ENCODE results near the gene PRSS53.

Gene PRSS53

DNA sequence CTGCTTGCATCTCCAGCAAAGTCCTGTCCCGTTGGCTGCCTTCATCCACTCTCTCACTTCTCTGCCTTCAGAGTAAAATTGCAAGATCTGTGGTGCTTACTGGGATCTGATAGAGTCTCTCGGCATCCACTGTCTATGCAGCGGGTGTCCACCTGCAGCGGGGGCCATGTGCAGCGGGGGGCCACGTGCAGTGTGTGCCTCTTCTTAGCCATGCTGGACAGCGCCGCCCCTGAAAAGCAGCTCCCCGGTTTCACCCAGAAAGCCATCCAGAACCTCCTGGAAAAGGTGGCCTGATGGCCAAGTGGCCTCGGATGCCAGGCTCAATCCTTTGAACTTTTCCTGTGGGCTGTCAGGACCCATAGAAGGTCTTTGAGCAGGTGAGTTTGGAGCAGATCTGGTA lies 45.9 kb downstream of the PRSS53 start:
- no peaks in the 10 kb centered on the region for H3K27me3 ChIP-seq (replicated peaks; ENCODE audit: insufficient read depth, low read length)
- no peak overlapping the region for H3K9ac ChIP-seq (ENCODE audit: low read length)
- H3K79me2 ChIP-seq (ENCODE audit: low read length): no peaks in the 10 kb centered on the region
- TF ChIP-seq, protein P1, sequence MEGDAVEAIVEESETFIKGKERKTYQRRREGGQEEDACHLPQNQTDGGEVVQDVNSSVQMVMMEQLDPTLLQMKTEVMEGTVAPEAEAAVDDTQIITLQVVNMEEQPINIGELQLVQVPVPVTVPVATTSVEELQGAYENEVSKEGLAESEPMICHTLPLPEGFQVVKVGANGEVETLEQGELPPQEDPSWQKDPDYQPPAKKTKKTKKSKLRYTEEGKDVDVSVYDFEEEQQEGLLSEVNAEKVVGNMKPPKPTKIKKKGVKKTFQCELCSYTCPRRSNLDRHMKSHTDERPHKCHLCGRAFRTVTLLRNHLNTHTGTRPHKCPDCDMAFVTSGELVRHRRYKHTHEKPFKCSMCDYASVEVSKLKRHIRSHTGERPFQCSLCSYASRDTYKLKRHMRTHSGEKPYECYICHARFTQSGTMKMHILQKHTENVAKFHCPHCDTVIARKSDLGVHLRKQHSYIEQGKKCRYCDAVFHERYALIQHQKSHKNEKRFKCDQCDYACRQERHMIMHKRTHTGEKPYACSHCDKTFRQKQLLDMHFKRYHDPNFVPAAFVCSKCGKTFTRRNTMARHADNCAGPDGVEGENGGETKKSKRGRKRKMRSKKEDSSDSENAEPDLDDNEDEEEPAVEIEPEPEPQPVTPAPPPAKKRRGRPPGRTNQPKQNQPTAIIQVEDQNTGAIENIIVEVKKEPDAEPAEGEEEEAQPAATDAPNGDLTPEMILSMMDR (IDR thresholded peaks at IDR 0.05; ENCODE audit: low read length): no peak
- TF ChIP-seq EZH2 (optimal IDR thresholded peaks at IDR 0.05; ENCODE audit: low read depth, low read length): no peak
- TF ChIP-seq EZH2phosphoT487 (IDR thresholded peaks at IDR 0.05; ENCODE audit: low read length): no peak
- no peaks in the 10 kb centered on the region for H3F3A ChIP-seq (ENCODE audit: insufficient read depth, low read length)
- H2AFZ ChIP-seq (ENCODE audit: low read length): no peak overlapping the region
- no peaks in the 10 kb centered on the region for H3K9me3 ChIP-seq (replicated peaks; ENCODE audit: insufficient read depth, low read length)
- H3K4me3 ChIP-seq (ENCODE audit: low read length): no peak overlapping the region
- H3K9me2 ChIP-seq (replicated peaks; ENCODE audit: insufficient read depth, low read length): no peaks in the 10 kb centered on the region
- H4K20me1 ChIP-seq (ENCODE audit: insufficient read depth, low read length): no peaks in the 10 kb centered on the region
- no peak overlapping the region for H3K27ac ChIP-seq (ENCODE audit: low read length)
- H3K4me1 ChIP-seq (ENCODE audit: low read length): no peaks in the 10 kb centered on the region
- no peaks in the 10 kb centered on the region for H3K36me3 ChIP-seq (replicated peaks; ENCODE audit: insufficient read depth, low read length)
- no peak for DNase-seq
- H3K4me2 ChIP-seq (ENCODE audit: low read depth, low read length): no peak overlapping the region

DNA sequence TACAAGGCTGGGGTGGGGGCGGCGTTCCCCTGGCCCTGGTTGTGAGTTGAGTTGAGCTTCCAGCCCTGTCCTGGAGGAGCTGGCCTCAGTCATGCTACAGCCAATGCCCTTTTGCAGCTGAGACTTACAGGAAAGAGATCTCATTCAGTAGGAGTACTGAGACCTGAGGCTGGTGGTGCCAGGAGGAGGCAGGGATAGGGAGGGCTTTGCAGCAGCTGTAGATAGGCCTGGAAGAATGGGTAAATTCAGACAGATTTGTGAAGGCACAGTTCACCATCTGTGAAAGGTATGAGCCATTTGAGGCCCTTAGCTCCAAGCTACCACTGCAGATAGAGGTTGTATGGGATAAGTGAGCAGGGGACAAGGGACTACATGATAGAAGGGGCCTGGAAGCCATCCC lies 49.8 kb downstream of the PRSS53 start:
- Histone ChIP-seq H3K79me2 (ENCODE audit: low read length) (peaks cover 7% of the 10 kb centered on the region), H4K20me1 (ENCODE audit: insufficient read depth, low read length) (no peaks in the 10 kb centered on the region), H2AFZ (ENCODE audit: low read length) (no peak overlapping the region), H3K4me3 (ENCODE audit: low read length) (no peak overlapping the region), H3K4me2 (ENCODE audit: low read depth, low read length) (no peak overlapping the region), H3K27me3 (replicated peaks; ENCODE audit: insufficient read depth, low read length) (no peaks in the 10 kb centered on the region), H3K9me2 (replicated peaks; ENCODE audit: insufficient read depth, low read length) (no peaks in the 10 kb centered on the region), H3K9ac (ENCODE audit: low read length) (no peak overlapping the region), H3K36me3 (replicated peaks; ENCODE audit: insufficient read depth, low read length) (no peaks in the 10 kb centered on the region), H3K9me3 (replicated peaks; ENCODE audit: insufficient read depth, low read length) (no peaks in the 10 kb centered on the region), H3F3A (ENCODE audit: insufficient read depth, low read length) (no peaks in the 10 kb centered on the region), H3K27ac (ENCODE audit: low read length) (no peak overlapping the region), H3K4me1 (ENCODE audit: low read length) (no peaks in the 10 kb centered on the region)
- no peak for DNase-seq
- TF ChIP-seq EZH2phosphoT487 (IDR thresholded peaks at IDR 0.05; ENCODE audit: low read length): no peak
- no peak for TF ChIP-seq EZH2 (optimal IDR thresholded peaks at IDR 0.05; ENCODE audit: low read depth, low read length)
- TF ChIP-seq, protein P1 (IDR thresholded peaks at IDR 0.05; ENCODE audit: low read length): no peak

DNA sequence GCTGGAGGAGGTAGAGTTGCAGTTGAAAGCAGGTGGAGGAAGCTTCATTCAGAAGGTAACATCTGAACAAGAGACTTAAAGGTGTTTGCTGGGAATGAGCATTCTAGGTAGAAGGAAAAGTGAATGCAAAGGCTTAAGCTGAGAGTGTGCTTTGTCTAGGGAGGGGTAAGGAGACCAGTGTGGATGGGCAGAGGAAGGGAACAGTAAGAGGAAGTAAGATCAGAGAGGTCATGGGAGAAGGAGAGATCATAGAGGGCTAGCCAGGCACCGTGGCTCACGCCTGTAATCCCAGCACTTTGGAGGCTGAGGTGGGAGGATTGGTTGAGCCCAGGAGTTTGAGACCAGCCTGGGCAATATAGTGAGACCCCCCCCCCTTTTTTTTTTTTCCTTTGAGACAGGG lies 52.1 kb downstream of the PRSS53 start:
- H3K36me3 ChIP-seq (replicated peaks; ENCODE audit: insufficient read depth, low read length): no peaks in the 10 kb centered on the region
- 0 out of 2 replicates have a peak, but pooled peaks cover 5% of the 10 kb centered on the region for H3K4me1 ChIP-seq (ENCODE audit: low read length)
- no peak overlapping the region for H2AFZ ChIP-seq (ENCODE audit: low read length)
- H3K9me2 ChIP-seq (replicated peaks; ENCODE audit: insufficient read depth, low read length): no peaks in the 10 kb centered on the region
- no peak for DNase-seq
- no peaks in the 10 kb centered on the region for H3K9me3 ChIP-seq (replicated peaks; ENCODE audit: insufficient read depth, low read length)
- H3K4me3 ChIP-seq (ENCODE audit: low read length): no peak overlapping the region
- no peak overlapping the region for H3K9ac ChIP-seq (ENCODE audit: low read length)
- TF ChIP-seq, protein P1 (IDR thresholded peaks at IDR 0.05; ENCODE audit: low read length): no peak
- no peak for TF ChIP-seq EZH2 (optimal IDR thresholded peaks at IDR 0.05; ENCODE audit: low read depth, low read length)
- no peak for TF ChIP-seq EZH2phosphoT487 (IDR thresholded peaks at IDR 0.05; ENCODE audit: low read length)
- H4K20me1 ChIP-seq (ENCODE audit: insufficient read depth, low read length): no peaks in the 10 kb centered on the region
- H3K79me2 ChIP-seq (ENCODE audit: low read length): peaks cover 14% of the 10 kb centered on the region
- H3K4me2 ChIP-seq (ENCODE audit: low read depth, low read length): no peak overlapping the region
- no peaks in the 10 kb centered on the region for H3K27me3 ChIP-seq (replicated peaks; ENCODE audit: insufficient read depth, low read length)
- peaks cover 13% of the 10 kb centered on the region; the same call in 1 of the 2 replicates for H3F3A ChIP-seq (ENCODE audit: insufficient read depth, low read length)
- H3K27ac ChIP-seq (ENCODE audit: low read length): no peak overlapping the region
